Measurements from ENCODE around the gene RCBTB1.

DNA sequence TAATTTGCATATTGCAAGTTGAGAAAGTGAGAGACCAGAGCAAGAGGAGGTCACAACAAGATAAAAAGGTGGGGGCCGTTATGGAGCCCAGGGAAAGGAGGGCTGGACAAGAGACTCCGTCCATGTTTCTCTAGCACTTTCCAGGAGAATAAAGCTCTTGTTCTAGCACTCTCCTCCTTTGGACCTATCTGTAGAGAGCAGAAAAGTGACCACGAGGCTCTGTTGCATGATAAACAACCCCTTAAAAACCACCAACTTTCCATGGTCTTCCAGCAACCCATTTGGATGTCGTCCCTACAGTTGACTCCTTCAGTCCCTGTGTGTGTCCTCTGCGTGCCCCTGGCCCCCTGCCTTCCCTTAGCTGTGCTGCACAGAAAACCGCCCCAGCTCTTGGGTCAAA is 38.9 kb upstream of the RCBTB1 start:
- TF ChIP-seq, protein P1, sequence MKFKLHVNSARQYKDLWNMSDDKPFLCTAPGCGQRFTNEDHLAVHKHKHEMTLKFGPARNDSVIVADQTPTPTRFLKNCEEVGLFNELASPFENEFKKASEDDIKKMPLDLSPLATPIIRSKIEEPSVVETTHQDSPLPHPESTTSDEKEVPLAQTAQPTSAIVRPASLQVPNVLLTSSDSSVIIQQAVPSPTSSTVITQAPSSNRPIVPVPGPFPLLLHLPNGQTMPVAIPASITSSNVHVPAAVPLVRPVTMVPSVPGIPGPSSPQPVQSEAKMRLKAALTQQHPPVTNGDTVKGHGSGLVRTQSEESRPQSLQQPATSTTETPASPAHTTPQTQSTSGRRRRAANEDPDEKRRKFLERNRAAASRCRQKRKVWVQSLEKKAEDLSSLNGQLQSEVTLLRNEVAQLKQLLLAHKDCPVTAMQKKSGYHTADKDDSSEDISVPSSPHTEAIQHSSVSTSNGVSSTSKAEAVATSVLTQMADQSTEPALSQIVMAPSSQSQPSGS (IDR thresholded peaks at IDR 0.05; ENCODE audit: low read length), result no peak
- TF ChIP-seq, protein P2, sequence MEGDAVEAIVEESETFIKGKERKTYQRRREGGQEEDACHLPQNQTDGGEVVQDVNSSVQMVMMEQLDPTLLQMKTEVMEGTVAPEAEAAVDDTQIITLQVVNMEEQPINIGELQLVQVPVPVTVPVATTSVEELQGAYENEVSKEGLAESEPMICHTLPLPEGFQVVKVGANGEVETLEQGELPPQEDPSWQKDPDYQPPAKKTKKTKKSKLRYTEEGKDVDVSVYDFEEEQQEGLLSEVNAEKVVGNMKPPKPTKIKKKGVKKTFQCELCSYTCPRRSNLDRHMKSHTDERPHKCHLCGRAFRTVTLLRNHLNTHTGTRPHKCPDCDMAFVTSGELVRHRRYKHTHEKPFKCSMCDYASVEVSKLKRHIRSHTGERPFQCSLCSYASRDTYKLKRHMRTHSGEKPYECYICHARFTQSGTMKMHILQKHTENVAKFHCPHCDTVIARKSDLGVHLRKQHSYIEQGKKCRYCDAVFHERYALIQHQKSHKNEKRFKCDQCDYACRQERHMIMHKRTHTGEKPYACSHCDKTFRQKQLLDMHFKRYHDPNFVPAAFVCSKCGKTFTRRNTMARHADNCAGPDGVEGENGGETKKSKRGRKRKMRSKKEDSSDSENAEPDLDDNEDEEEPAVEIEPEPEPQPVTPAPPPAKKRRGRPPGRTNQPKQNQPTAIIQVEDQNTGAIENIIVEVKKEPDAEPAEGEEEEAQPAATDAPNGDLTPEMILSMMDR (IDR thresholded peaks at IDR 0.05 in 2 of 3, conservative IDR thresholded peaks at IDR 0.05 in 1 of 3; ENCODE audit: control insufficient read depth in 2 of 3, extremely low read depth in 1 of 3, insufficient read depth in 1 of 3, low read depth in 3 of 3, low read length in 3 of 3), result no peak
- TF ChIP-seq CREB1 (IDR thresholded peaks at IDR 0.05; ENCODE audit: low read depth) (no peak), RFX5 (IDR thresholded peaks at IDR 0.05; ENCODE audit: low read depth, low read length) (no peak), POLR2A (IDR thresholded peaks at IDR 0.05; ENCODE audit: low read depth, low read length) (no peak)

Measured in GM12878 (cell line).